NCI-H1436 treated with DMSO at 0.1 percent for 48 hours (cell line): Measurements from ENCODE around the gene SLX4.
"Not testable (repeated sequence)": the region's sequence is repeated elsewhere in the genome, so short reads cannot be mapped to it uniquely, and the experiment has no call there.

Experiments used
- DNase-seq: peaks from one replicate; lab custom pipeline; 2025; lab: John Stamatoyannopoulos, UW

The SLX4 gene

DNA sequence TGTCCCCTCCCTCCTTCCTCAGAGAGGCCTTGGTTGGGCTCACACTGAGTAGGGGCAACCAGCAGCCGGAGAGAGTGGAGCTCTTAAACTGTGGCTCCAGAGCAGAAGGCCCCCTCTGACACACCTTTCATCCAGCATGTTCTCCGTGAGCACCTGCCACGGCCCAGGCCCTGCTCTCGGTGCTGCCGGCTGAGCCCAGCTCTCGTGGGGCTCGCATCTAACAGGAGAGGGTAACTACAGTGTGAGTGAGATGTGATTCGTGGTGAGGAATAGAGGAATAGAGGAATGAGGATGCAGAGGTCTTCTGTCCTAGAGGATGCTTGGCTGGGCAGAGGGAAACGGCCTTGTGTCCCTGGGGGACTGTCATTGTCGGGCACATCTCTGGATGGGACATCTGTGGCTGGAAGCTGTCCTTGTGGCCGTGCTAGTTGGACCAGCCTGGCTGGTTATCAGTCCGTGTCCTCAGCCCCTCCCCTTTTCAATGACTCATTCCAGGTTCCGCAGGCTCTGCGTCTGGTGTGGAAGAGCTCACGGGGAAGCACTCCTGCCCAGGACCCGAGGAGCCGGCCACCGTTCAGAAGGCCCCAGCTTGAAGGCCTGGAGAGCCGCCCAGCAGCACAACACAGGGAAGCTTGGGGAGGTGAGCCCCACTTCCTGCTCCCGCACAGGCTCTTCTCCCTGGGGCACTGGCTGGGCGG is 31.1 kb upstream of the SLX4 start:
- no peak for DNase-seq

DNA sequence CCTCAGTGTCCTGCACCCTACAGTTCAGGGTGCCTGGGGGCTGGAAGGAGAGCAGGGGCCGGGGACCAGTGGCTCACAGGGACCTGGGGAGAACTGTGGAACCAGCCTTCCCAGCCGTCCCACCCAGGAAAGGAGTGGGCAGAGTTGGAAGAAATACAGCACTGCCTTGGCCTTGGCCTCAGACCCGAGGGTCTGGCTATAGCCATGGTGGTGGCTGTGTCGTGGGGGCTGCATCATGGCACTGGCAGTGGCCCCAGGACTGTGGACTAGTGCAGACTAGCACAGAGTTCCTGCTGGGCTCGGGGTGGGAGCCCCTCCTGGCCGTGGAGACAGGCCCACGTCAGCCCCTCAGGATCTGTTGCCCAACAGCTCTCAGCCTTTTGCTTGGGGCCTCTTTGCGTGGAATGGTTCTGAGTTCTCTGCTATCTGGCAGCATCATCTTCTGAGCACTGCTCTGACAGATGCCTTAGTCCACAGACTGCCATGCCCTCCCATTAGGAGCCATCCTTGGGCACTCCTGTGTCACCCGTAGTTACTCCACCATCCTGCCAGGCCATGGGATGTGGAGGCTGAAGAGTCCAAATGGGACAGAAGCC is 30.5 kb upstream of the SLX4 start:
- no peak for DNase-seq

DNA sequence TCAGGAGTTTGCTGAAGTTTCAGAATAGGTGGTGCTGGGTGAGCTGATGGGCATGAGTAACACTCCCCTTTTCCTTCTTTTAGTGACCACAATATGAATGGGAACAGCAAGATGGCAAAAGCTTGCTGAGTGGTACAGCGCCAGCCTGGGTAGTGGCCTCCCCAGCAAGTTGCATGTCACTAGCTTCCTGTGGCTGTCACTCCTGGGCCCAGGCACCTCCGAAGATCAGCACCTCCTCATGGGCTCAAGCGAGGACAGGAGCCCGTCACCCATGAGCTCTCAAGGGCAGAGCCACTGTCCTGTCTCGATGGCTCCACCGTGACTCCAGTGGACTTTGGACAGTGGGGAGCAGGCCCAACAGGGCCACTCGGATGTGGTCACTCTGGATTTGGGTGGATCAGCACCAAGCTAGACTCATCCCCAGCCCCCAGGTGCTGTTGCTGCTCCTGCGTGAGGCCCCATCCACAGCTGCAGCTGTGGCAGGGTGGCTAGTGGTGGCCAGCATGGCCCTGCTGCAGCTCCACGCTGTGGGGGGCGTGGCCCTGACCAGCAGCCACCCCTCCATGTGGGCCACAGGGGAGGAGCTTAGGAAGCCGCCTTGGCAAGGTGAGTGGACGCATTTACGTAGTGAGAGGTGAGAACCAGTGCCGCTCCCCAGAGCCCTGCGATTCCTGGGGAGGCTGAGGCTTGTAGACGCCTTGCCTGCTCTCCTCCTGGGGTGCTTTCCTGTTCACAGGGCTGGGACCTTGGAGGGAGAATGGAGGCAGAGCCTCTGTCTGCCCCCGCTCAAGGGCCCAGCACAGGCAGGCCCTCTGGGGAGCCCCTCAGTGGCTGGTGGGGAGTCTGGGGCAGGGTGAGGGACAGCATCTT is 29.5 kb upstream of the SLX4 start:
- DNase-seq: no peak

- DNase-seq: no peak
Observed at GRCh38 chr16:3640207-3640606, 28.8 kb upstream of the SLX4 start.

GRCh38 chr16:3638916-3639644 is 27.7 kb upstream of the SLX4 start:
- no peak for DNase-seq

GRCh38 chr16:3637371-3637923 is 26.0 kb upstream of the SLX4 start:
- no peak for DNase-seq

DNA sequence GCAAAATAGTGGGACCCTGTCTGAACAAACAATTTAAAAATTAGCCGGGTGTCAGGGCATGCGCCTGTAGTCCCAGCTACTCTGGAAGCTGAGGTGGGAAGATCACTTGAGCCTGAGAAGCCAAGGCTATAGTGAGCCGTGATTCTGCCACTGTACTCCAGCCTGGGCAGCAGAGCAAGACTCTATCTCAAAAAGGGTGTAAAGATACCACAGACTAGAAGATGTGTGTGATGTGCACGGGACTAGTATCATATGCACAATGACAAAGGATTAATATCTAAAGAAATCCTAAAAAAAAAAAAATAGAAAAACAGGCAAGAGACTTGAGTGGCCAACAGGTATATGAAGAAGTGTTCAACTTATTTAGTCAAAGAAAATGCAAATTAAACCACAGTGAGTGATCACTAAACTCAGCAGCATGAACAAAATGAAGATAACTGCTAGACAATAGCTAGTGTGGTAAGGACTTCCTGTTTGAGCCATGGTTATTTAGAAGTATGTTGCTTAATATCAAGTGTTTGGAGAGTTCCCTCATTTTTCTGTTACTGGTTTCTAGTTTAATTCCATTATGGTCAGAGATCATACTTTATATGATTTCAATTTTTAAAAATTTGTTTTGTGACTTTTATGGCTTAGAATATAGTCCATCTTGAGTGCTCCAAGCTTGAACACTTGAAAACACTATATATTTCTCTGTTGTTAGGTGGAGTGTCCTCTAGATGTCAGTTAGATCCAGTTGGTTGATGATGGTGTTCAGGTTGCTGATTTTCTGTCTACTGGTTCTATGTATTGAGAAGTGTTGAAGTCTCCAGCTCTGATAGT is 14.7 kb upstream of the SLX4 start:
- no peak for DNase-seq

DNA sequence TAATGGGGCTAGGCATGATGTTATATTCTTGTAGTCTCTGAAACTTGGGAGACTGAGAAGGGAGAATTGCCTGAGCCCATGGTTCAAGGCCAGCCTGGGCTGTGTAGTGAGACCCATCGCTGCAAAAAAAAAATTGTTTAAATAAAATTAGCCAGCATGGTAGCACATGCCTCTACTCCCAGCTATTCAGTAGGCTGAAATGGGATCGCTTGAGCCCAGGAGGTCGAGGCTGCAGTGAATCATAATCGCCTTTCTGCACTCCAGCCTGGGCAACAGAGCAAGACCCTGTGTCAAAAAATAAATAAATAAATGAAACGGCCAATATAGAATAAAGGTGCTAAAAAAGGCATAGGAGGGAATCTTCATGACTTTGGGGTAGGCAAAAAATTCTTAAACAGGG is 13.9 kb upstream of the SLX4 start:
- no peak for DNase-seq

DNA sequence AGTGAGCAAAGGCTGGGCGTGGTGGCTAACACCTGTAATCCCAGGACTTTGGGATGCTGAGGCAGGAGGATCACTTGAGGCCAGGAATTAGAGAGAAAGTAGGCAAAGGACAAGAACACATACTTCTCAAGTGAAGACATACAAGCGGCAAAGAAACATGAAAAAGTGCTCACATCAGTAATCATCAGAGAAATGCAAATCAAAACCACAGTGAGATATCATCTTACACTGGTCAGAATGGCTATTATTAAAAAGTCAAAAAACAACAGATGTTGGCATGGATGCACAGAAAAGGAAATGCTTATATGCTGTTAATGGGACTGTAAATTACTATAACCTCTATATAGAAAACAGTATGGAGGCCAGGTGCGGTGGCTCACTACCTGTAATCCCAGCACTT is 12.2 kb upstream of the SLX4 start:
- DNase-seq: no peak

DNA sequence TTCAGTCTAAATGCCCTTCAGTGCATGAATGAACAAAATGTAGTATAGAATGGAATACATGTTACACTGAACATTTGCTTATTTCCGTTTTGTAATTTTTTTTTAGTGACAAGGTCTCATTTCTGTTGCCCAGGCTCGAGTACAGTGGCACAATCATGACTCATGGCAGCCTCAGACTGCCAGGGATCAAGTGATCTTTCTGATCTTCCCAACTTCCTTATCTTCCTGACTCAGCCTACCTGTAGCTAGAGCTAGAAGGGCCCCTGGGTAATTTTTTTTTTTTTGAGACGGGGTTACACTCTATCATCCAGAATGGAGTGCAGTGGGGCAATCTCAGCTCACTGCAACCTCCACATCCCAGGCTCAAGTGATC is 7.3 kb upstream of the SLX4 start:
- no peak for DNase-seq

DNA sequence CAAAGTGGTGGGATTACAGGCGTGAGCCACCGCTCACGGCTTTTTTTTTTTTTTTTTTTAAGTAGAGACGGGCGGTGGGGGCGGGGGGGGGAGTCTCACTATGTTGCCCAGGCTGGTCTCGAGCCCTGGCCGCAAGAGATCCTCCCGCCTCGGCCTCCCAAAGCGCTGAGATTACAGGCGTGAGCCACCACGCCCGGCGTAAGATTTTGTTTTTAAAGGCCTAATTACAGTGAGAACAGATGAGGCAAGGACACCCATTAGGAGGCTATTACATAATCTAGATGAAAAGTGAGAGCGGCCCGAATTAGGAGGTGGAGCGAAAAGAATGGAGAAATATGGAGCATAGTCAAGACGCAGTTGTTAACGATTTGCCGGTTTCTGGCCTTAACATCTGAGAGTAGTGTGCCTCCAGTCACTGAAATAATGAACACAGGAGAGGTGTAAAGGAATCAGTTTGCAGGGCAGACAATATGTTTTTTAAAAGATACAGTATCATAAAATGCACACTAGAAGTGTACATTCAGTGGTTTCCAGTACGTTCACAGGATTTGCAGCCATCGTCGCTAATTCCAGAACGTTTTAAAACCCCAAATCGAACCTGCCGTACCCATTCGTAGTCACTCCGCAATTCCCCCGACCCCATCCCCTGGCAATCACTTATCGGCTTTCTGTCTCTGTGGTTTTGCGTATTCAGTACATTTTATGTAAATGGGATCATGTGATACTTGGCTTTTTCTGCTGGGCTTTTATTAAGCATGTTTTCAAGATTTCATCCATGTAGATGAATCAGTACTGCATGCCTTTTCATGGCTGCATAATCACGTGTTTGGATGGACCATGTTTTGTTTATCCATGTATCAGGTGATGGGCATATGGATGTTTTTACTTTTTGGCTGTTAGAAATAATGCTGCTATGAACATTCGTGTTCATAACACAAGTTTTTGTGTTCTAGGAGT is 1.4 kb upstream of the SLX4 start:
- DNase-seq: no peak

DNA sequence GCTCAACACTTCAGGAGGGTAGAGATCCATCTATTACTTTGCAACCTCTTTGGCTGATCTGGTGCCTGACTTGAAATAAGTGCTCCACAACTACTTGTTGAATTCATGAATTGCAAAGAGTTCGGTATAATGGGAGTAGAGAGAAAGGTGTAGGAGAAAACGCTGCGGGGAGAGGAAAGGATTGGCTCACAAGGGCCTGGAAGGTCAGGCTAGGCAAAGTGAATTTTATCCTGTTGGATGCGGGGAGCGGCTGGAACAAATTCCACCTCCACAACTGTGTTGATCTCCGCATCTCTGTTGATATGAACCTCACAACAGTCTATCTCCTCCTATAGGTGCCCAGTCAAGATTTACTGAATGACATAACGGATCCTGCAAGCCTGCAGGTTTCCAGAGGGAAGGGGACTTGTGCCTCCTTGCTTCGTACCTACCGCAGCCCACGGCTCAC is 684 bp downstream of the SLX4 start:
- DNase-seq: no peak

- no peak for DNase-seq
Observed at GRCh38 chr16:3609895-3610697, 1.3 kb downstream of the SLX4 start.

GRCh38 chr16:3608976-3609375 is 2.4 kb downstream of the SLX4 start:
- not testable (repeated sequence) for DNase-seq

- DNase-seq: no peak
Observed at GRCh38 chr16:3608069-3608468, 3.3 kb downstream of the SLX4 start.

DNA sequence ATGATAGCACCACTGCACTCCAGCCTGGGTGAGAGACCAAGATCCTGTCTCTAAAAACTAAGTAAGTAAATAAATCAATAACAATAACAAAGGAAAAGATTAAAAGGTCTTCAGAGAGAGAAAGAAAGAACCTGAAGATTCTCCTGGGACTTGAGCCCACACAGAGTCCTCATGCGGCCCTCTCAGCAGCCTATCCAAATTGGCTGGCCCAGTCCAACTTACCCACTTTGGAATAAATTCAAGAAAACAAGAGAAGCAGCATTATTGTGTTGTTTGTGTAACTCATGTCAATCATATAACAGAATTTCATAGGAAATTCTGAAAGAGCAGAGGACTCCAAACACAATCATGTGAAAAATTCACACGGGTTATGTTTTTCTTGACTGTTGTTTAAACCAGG is 3.8 kb downstream of the SLX4 start:
- no peak for DNase-seq

GRCh38 chr16:3607161-3607560 is 4.2 kb downstream of the SLX4 start:
- DNase-seq: no peak

- DNase-seq: no peak
Observed at GRCh38 chr16:3606441-3606840, 5.0 kb downstream of the SLX4 start.

- no peak for DNase-seq
Observed at GRCh38 chr16:3602320-3602653, 9.1 kb downstream of the SLX4 start.
